GM19397 (cell line): ENCODE results near the gene LXN.

ENCODE experiments used
- ATAC-seq: cut with Tn5 transposase; IDR thresholded peaks from one replicate; pipeline ENCODE4 v1.9.1; 2021; ENCODE audit warnings: mild to moderate bottlenecking, moderate library complexity; ENCODE audit not compliant: unreplicated experiment

Gene LXN

DNA sequence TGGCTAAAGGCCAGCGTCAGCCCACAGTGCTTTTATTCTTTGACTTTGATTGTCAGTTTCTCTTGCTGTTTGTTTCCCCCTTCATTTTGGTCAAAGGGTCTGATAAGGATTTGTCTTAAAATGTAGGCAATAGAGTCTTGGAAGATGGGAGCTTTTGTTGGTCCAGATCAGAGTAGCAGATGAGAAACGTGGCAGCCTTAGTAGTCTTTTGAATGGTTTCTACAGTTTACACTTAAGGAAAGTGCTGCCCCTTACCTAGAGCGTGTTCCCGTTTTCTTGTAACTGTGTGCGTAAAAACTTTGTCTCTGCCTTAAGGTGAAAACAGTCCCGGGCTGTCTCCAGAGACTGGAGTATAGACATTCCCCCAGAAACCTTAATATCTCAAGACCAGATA, 630 bp downstream of the LXN start:
- no peak for ATAC-seq

DNA sequence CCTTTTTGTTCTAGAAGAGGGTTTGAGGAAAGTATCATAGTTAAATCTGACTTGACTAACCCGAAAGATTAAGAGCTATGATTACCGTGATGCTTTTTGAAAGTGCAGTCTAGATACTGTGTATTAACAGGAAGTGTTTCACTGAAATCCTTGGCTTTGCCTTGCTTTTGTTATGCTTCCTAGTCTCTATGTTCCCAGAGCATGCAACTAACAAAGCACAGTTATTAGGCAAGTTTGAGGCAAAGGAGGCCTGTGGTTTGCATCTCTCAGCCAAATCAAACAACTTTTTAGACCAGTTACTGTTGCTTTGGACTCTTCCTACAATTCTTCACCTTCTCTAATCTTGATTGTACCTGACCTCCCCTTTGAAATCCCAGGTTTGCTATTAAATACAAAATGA, 3.9 kb downstream of the LXN start:
- ATAC-seq: no peak

DNA sequence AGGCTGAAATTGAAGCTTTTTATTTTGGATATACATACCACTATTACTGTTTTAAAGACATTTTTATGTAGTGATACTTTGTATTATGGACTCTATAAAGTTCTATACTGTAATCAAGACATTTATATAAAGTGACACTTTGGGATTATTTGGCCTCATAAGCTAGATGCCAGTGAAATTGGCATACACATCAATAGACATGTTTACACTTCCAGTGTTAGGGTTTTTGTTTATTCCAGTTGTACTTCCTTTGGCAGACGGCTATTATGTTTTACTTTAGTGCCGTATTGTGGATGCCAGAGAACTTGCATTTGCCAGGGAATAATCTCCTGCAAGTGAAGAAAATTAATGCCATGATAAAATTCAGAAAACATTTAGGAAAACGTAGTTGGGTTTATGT, 6.0 kb downstream of the LXN start:
- ATAC-seq: no peak

DNA sequence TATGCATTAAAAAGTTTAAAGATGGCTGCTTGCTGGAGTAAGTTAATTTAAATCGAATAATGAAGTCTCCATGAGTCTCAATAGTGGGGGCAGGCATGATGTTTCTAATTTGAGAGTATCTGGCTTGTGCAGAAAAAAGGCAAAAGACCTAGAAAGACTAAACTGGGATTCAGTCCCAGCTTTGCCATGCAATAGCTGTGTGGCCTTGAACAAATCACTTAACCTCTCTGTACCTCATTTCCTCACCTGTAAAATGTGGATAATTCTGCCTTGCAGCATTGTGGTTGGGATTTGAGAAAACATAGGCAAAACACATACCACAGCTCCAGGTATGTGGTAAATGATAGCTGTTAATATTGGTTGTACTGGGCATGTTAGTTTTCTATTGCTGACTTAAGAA, 8.6 kb downstream of the LXN start:
- no peak for ATAC-seq

GRCh38 chr3:158663246-158663645, 9.2 kb downstream of the LXN start:
- no peak for ATAC-seq

DNA sequence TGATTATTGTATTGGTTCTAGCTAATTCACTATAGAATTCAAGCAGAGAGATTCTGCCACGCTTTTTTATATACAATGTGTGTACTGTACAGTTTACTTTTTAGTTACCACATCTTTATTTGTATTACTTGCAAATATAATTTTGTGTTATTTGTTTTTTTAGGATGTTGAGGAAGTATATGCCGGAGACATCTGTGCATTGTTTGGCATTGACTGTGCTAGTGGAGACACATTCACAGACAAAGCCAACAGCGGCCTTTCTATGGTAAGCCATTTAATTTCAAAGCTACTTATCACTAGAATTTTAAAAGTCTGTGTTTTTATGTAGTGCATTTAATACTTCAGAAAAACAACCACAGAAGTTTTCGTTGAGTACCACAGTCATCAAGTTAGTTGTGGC, 11.7 kb downstream of the LXN start:
- no peak for ATAC-seq

GRCh38 chr3:158659454-158660237, 12.8 kb downstream of the LXN start:
- peak; percentile 87 for ATAC-seq

DNA sequence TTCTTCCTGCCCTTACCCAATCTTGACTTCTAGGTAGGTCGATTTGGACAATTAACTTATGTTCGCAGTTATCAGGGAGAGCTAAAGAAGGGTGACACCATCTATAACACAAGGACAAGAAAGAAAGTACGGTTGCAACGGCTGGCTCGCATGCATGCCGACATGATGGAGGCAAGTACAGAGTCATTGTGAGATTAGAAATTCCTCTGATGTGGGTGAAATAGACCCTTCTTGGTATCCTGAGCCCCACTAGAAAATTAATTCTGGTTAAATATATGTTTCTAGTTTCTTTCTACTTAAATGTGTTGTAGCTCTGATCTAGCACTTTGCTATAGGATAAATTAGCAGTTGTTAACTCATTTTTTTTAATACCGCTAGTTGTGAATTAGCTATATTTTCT, 13.6 kb downstream of the LXN start:
- ATAC-seq: no peak

- no peak for ATAC-seq
Measured at GRCh38 chr3:158652463-158652862, 20.0 kb downstream of the LXN start.

DNA sequence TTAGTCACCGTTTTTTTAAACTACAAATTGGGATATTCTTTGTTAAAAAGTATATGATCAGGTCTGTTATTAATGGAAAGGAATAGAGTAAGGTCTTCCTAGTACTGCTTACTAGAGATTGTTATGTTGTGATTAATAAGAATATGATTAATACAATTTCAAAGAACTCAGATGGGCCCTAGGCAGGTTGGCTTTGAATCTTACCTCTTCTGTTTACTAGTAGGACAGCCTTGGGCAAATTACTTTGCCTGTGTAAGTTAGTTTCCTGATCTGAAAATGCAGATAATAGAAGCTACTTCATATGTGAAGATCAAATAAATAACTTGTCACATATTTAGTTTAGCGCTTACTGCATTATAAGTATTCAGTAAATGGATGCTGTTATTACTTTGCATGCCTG, 21.3 kb downstream of the LXN start:
- ATAC-seq: no peak

GRCh38 chr3:158649791-158650190, 22.7 kb downstream of the LXN start:
- ATAC-seq: no peak

DNA sequence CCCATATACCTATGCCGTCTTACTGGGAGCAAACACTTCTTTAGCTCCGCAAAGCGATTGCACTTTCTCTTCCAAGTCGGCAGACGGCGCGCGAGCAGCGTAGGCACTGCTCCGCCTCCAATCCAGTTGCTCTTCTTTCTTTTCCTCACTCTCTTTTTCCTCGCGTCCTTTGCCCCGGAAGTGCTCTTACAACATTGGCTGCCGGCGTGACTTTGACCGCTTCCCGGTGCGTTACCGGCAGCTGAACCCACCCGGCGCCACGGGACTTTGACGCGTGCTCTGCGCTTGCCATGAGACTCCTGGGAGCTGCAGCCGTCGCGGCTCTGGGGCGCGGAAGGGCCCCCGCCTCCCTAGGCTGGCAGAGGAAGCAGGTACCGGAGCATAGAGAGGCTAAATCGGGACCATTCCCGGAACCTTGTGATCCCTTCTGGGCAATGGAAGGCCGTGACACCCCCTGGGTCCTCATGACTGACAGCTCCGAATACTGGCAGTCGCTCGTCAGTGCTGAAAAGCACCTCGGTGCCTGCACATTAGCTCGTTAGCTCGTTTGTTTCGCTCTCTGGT, 28.0 kb downstream of the LXN start, which contains the start of gene GFM1:
Gene GFM1, plus strand, starts transcription at position 183 of the 564 bp plus-strand sequence. Its CDS starts 108 bp downstream, at position 291.
- ATAC-seq: peak; percentile 99

- ATAC-seq: no peak
Measured at GRCh38 chr3:158642474-158643210, 29.8 kb downstream of the LXN start.

GRCh38 chr3:158642005-158642404, 30.4 kb downstream of the LXN start:
- ATAC-seq: no peak

DNA sequence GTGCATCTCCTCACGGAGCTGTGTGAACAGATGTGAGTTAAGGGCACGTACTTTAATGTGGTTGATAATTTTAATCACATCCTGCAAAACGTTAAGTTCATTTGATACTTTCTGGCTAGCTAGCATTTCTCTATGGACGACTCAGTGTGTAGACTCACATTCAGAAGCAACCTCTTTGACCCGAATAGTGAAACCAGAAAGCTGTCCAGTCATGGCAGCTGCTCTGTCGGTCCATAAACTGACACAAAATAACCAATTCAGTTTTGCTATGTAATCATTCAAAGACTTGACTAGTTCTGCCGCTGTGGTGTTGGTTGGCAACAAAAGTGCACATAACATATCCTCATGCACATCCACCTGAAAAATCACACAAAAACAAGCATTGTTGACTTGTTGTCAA, 31.8 kb downstream of the LXN start:
- no peak for ATAC-seq

DNA sequence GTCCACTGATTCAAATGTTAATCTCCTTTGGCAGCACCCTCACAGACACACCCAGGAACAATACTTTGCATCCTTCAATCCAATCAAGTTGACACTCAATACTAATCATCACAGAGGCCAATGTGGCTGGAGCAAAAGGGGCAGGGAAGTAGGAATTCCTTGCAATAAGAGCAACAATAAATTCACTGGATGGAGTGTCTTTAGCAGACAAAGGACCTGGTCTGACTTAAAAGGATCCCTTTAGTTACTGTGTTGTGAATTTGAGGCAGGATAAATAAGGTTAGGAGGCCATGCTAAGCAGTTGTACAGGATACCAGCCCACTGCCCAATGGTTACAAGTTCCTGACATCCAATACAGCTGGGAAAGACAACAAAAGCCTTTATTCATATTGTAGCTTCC, 40.5 kb downstream of the LXN start:
- no peak for ATAC-seq

GRCh38 chr3:158625881-158626280, 46.6 kb downstream of the LXN start:
- no peak for ATAC-seq

GRCh38 chr3:158617982-158618875, 54.2 kb downstream of the LXN start:
- ATAC-seq: no peak
